Fibroblast of skin of back (primary cell): ENCODE data around the gene FCGR1A.
A peak's percentile ranks its signal among the peaks of the same experiment; 100 is the strongest.
"Not testable (repeated sequence)": the region's sequence is repeated elsewhere in the genome, so short reads cannot be mapped to it uniquely, and the experiment has no call there.

Source experiments
- DNase-seq: peaks from one replicate; pipeline ENCODE4 v3.0.0-alpha.2; 2013

Gene FCGR1A

DNA sequence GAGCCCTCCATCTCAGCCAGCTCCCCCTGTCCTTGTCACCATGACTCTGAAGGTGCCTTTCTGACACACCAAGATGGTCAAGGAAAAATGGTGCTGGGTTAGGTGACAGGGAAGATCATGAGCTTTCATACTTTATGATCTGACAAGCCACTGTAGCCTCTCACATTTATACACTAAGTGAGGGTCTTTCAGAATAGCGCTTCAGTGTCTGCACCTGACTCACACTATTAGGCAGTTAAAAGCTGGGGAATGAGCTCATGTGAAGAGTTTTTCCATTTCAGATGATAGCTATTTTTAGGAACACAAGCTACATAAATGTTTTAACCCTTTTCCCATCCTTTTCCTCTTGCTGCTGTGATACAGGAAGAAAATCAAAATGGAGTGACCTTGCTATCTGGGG is 4.2 kb upstream of the FCGR1A start:
- DNase-seq = not testable (repeated sequence)

DNA sequence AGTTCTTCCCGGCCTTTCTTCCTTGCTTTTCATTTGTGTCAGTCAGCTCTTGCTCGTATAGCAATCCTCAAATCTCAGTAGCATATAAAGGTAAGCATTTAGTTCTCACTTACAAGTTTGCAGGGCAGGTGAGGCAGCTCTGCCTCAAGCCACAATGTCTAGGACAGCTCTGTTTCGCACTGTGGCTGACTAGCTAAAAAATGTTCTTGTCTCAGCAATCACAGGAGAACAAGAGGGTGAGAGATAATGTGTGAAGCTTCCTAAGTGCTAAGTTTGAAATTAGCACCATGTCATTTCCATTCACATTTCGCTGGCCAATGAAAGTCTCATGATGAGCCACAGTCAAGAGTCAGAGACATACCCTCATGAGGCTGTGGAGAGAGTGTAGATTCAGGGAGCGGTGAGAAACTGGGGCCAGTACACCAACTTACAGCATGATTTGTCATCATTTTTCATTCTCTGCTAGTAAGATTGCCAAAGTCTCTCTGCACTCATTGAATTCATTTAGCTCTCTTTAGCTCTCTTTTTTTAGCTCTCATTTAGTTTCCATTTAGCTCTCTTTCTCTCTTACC is 995 bp upstream of the FCGR1A start:
- not testable (repeated sequence) for DNase-seq

DNA sequence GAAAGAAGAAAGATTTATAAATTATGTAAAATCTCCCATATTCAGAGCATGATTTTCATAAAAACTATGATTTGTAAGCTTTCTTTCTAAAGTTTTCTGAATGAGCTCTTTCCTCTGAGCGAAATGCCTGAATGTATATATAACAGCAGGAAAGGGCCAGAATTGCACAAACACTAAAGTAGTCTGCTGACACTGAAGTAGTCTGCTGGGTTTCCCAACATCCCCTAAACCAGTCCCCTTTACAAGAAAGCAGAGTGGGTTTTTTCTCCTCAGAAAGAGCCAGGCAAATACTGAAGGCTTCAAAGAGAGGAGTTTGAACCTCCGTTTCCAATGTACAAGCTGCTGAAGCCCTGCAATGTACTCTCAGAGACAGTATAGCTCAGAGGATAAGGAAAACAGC is 795 bp downstream of the FCGR1A start:
- DNase-seq = not testable (repeated sequence)

DNA sequence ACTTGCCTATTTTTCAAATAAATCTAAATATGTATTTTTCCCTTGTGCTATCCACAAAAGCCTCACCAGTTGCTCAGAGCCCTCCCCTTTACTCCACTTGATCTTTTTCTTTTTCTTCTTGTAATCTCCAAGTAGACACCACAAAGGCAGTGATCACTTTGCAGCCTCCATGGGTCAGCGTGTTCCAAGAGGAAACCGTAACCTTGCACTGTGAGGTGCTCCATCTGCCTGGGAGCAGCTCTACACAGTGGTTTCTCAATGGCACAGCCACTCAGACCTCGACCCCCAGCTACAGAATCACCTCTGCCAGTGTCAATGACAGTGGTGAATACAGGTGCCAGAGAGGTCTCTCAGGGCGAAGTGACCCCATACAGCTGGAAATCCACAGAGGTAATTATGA is 1.4 kb downstream of the FCGR1A start:
- DNase-seq = not testable (repeated sequence)

DNA sequence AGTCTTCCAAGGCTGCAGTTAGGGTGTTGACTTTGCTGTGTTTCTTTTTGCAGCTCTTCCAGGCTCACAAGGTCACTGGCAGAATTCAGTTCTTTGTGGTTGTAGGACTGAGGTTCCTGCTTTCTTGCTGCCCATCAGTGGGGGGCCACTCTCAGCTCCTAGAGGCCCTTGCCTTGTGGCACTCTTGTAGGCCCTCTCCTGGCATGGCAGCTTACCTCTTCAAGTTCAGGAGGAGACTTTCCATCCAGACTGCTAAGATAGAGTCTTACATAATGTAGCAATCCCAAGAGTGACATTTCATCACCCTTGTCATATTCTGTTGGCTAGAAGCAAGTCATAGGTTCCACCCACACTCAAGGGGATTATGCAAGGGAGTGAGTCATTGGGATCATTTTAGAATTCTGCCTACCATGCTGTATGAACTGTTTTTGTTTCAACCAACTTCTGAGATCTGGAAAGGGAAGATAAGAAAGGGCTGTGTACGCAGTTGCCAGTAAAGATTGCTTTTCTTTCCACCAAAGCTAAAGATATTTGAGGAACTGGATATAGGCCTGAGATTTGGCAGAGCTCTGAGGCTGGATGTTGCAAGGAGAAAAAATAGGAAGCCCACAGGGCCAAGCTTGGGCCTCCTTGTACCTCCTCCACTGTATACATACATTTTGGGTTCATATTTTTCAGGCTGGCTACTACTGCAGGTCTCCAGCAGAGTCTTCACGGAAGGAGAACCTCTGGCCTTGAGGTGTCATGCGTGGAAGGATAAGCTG is 5.4 kb downstream of the FCGR1A start:
- not testable (repeated sequence) for DNase-seq

DNA sequence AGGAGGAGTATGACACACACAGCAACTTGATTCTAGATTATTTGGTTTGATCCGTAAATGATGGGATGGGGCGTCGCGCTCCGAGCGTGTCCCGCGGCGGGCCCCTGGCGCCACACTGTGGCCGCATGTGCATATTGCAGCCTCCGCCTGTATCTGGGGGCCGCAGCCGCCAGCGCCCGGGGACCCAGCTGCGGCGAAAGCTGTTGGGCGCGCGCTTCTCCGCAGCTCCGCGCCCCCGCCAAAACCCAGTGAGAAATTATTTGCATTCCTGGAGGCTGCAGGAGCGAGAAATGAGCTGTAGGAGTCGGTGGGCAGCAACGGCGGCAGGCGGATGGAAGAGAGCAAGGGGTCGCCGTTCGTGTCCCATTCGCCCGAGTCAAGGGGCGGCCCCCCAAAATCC is 10.0 kb downstream of the FCGR1A start:
- DNase-seq = peak; percentile 39

DNA sequence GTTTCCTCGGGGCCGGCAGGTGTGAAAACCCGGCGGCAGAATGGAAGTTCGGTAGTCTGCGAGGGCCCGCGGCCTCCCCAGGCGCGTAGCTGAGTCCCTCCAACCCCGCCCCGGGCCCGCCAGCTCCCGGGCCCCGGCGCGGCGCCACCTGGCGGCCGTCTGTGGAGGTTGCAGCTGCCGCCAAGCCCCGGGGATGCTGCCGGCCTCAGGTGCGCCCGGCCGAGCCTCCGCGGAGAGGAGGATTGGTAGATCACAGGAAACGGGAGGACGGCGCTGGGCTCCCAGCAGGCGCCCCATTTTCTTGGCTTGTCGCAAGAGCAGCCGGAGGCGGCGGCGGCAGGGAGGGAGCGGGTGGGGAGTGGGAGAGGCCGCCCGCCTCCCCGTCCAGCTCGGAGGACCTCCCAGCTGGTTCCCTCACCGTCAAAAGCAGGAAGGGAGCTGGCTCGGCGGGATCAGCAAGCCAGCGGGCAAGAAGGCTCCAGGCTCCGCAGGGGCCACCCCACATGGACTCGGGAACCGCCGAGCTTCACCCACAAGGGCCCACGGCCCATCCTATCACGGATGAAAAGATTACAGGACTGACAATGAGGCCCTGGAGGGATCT is 10.5 kb downstream of the FCGR1A start:
- DNase-seq = peak; percentile 49

DNA sequence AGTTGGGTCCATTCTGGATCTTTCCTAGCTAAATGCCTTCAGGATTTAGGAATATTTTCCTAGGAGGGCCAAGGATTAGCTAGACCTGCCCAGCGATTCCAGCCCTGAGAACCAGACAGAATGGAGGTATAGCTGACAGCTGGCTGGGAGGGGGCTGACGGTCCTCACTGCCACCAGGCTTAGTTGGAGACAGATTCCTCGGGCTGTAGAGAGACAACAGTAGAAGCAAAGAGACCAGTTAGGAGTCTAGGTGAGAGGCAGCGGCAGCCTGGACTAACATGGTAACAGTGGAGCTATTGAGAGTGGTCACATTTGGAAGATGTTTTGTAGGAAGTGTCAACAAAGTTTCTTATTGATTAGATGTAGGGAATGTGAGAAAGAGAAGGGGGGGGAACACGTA is 11.4 kb downstream of the FCGR1A start:
- DNase-seq = not testable (repeated sequence)

DNA sequence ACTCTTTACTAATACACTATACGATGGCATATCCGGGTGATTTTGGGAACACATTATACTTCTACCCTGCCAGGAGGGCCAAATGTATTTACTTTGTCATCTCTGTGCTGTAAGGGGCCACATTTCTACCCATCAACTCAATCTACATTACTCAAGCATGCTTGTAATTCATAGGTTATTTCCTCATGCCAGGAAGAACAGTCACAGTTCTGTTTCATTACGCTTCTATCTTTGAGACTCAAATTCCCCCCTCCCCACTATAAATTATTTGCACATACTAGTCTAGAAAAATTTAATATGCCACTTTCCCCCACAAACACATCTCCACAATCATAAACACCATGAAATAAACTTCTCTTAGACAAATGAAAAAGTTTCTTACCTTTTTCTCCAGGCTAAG is 19.1 kb downstream of the FCGR1A start:
- DNase-seq = not testable (repeated sequence)

DNA sequence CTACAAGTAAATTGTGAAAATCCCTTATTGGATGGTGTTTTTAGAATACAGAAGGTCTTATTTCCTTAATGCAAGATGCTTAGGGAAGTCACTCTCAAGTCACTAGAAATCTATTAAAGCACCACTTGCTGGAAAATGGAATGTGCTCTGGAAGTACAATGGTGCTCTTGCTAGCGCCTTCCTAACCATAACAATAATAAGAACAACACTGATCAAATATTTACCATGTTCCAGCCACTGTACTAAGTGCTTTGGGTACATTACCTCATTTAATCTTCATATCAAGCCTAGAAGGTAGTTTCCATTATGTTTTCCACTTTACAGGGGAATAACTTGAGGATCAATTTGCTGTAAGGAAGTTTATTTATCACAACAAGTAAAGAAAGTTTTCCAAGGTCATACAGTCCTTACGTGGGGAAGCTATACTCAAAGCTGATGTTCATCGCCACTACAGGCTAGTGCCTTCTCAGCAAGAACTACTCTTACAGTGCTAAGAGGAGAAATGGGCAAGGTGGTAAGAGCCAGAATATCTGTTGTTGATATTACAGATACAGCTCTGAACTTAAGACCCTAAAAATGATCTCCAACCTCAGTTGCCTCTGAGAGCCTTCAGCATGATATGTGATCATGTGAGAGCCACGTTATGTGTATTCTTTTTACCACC is 22.1 kb downstream of the FCGR1A start:
- not testable (repeated sequence) for DNase-seq

DNA sequence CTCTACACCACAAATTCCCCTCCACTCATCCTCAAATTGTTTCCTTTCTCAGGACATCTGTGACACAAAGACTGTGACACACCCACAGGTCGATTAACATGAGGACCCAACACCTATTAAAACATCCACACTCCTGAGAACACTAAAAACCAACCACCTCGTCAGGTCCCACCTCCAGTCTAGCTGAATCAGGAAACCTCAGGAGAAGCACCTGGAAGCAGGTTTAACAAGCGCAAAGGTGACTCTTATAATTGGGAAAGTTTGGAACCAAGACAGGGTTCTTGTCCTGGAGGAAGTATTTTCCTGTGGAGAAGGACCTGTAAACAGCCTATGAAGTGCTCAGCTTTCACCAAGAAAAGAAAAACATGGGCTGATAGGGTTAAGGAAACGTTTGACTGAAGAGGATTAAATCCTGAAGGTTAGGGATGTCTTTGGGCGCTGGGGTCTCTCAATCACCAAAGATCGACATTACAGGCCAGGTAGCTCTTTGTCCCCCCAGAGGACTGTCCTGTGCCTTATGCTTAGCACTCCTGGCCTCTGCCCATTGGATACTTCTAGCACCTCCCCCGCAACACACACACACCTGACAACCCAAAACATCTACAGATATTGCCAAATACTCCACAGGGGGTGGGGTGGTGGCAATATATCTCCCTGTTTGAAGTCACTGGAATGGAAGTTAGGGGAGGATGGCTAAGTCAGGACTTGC is 28.4 kb downstream of the FCGR1A start:
- not testable (repeated sequence) for DNase-seq

DNA sequence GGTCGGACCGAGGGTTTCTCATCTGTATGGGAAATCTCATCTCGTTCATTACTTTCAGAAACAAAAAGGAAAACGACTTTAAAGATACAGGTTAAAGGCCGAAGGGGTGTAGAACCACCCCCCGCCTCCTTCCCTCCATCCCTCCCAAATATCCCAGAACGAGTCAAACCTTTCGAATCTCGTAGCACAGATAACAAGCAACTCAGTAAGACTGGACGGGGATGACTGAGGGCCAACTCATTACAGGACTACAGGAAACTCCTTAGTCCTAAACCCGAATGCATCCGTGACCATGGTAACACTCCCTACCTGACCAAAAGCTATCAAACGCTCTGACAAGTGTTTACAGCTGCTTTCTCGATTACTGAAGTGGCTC is 29.0 kb downstream of the FCGR1A start:
- DNase-seq = peak; percentile 28

DNA sequence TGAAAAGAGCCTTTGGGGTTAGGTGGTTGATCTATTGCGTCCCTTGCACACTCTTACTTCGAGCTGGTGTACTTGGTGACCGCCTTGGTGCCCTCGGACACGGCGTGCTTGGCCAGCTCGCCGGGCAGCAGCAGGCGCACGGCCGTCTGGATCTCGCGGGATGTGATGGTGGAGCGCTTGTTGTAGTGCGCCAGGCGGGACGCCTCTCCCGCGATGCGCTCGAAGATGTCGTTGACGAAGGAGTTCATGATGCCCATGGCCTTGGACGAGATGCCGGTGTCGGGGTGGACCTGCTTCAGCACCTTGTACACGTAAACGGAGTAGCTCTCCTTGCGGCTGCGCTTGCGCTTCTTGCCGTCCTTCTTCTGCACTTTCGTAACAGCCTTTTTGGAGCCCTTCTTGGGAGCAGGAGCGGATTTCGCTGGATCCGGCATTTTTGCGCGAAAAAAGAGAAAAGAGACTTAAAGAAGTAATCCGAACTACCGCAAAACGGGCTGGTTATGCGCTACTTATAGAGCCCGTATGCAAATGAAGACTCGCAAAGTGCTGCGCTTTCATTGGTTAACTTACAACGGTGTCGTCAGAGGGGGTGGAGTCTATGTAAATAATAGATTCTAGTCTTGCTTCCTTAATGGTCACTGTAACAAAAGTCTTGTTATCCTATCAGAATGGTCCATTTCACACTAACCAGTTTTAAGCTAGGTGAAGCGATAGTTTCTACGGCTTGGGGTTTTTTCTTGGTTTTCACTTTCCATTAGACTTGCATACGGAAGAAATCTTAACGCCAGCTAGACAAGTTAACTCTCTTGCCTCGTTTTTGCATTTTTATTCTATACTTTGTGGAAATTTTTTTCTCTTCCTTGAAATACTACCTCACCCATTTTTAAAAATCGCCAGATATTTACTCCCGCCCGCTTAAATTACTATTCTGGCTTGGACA is 29.7 kb downstream of the FCGR1A start:
- DNase-seq = peak; percentile 94

DNA sequence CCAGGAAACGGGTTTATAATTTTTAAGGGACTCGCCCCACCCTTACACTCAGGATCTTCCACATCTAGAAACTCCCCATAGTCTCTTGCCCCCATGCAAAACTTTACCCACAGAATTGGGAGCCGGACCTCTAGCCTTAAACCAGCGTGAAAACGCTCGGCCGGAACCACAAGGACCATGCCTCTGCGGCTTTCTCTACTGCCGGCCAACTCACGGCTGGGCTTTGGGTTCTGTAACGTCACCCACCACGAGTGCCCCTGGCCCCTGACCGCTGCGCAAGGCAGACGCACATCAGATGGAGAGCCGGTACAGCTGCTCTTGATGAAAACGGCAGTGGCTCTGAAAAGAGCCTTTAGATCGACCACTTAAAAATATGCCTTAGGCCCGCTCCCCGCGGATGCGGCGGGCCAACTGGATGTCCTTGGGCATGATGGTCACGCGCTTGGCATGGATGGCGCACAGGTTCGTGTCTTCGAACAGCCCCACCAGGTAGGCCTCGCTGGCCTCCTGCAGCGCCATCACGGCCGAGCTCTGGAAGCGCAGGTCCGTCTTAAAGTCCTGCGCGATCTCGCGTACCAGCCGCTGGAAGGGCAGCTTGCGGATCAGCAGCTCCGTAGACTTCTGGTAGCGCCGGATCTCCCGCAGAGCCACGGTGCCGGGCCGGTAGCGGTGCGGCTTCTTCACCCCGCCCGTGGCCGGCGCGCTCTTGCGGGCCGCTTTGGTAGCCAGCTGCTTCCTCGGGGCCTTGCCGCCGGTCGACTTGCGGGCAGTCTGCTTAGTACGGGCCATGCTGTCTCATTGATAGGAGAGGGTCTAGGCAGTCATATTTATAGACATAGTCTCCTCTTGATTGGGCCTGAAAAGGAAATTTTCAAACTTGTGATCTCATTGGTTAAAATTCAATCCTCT is 30.7 kb downstream of the FCGR1A start:
- DNase-seq = peak; percentile 80

DNA sequence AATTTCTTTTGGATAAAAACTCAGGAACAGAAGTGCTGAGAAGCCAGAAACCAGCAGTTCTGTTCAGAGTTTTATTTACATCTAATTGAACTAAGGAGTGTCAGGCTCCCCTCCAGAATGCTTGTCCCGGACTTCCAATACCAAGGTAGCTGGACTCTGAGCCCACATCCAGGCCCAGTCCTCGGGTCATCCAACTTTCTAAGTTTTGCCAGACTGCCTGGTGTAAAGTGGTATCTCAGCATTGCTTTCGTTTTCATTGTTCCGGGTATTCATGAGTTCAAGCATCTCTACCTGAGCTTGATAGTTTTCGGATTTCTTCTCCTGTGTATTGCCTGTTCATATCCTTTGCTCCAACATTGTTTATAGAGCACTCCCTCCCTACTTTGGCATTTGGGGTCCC is 37.9 kb downstream of the FCGR1A start:
- DNase-seq = not testable (repeated sequence)

DNA sequence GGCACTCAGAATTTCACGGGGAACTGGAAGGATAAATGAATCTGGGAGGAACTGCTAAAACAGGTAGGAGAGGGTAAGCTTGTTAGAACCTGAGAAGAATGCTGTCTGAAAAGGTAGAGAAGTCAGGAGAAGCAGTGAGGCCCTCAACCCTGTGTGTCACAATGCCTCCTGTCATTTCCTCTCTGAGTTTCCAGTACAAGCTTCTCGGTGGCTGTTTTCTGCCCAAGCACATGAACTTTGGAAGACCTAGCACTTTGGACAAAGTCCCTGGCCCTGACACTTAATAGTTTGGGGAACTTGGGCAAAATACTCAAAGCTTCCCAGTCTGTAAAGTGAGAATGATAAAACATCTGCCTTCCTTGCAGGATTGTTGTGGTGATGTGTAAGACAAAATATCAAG is 44.1 kb downstream of the FCGR1A start:
- not testable (repeated sequence) for DNase-seq

DNA sequence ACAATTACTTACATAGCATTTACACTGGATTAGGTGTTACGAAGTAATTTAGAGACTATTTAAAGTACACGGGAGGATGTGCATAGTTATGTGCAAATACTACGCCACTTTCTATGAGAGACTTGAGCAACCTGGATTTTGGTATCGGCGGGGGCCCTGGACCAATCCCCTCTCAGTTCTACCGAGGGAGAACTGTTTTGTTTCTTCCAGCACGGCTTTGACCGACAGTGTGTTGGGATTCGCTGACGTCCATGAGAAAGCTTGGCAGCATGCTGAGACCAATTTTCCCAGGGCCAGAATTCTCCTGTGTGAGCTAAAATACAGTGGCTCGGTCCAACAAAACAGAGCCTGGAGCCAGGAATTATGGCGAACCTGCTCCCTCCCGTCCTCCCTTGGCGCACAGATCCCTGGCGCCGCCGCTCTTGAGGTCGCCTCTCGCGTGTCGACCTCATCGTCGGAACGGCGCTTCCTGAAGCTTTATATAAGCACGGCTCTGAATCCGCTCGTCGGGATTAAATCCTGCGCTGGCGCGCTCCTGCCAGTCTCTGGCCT is 49.3 kb downstream of the FCGR1A start:
- DNase-seq = not testable (repeated sequence)

DNA sequence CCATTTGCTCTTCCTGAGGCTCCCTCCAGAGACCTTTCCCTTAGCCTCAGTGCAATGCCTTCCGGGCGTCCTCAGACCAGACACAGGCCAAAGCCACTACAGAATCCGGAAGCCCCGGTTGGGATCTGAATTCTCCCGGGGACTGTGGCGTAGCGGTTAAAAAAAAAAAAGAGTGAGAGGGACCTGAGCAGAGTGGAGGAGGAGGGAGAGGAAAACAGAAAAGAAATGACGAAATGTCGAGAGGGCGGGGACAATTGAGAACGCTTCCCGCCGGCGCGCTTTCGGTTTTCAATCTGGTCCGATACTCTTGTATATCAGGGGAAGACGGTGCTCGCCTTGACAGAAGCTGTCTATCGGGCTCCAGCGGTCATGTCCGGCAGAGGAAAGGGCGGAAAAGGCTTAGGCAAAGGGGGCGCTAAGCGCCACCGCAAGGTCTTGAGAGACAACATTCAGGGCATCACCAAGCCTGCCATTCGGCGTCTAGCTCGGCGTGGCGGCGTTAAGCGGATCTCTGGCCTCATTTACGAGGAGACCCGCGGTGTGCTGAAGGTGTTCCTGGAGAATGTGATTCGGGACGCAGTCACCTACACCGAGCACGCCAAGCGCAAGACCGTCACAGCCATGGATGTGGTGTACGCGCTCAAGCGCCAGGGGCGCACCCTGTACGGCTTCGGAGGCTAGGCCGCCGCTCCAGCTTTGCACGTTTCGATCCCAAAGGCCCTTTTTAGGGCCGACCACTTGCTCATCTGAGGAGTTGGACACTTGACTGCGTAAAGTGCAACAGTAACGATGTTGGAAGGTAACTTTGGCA is 50.0 kb downstream of the FCGR1A start:
- DNase-seq = not testable (repeated sequence)

DNA sequence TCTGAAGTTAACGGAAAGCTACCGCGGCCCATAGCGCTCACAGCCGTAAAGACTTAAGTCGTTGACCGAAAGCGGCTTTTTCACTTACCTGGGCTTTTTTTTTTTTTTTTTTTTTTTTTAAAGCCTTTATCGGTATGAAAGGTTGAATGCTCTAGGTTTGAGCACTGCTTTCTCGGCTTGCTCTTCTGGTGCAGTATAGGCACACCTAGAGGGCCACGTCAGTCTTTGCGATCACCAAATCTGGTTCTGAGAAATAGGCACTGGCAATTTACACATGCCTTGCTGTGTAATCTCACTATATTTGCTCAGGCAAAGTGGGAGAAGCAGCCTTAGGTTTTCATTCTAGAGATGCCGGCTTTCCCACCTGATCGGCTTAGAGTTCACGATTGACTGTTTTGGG is 50.6 kb downstream of the FCGR1A start:
- DNase-seq = not testable (repeated sequence)
